HUES64 (cell line): ENCODE data around the gene LURAP1L.
"Not testable (repeated sequence)": the region's sequence is repeated elsewhere in the genome, so short reads cannot be mapped to it uniquely, and the experiment has no call there.

Experiments used
- H3K27ac ChIP-seq: 2 replicates; pipeline ENCODE4 v1.7.0; 2013; ENCODE audit warnings: low read depth, low read length, inconsistent platforms
- H3K27me3 ChIP-seq: 2 replicates; pipeline ENCODE4 v1.6.1; 2013; ENCODE audit warnings: mild to moderate bottlenecking, low read length; ENCODE audit not compliant: insufficient read depth
- H3K36me3 ChIP-seq: 2 replicates; pipeline ENCODE4 v1.6.1; 2013; ENCODE audit warnings: mild to moderate bottlenecking, low read length; ENCODE audit not compliant: insufficient read depth
- H3K4me1 ChIP-seq: 2 replicates; pipeline ENCODE4 v1.6.1; 2013; ENCODE audit warnings: mild to moderate bottlenecking, low read length, moderate library complexity; ENCODE audit not compliant: insufficient read depth
- H3K4me3 ChIP-seq: 2 replicates; pipeline ENCODE4 v1.5.1; 2013; ENCODE audit warnings: mild to moderate bottlenecking, low read length, moderate library complexity
- H3K9ac ChIP-seq: 2 replicates; pipeline ENCODE4 v1.6.1; 2013; ENCODE audit warnings: mild to moderate bottlenecking, low read depth, low read length
- H3K9me3 ChIP-seq: 2 replicates; pipeline ENCODE4 v1.6.1; 2013; ENCODE audit warnings: low read depth, low read length; ENCODE audit not compliant: insufficient read depth
- WGBS: fragments of 150-250, 120-280 bp; methylation state at CpG from one replicate; pipeline ENCODE4 v1.1.7; 2013; ENCODE audit warnings: missing lambda C conversion rate; 5-methylcytosine and 5-hydroxymethylcytosine counted together

Gene LURAP1L

GRCh38 chr9:12862611-12863410, 88.0 kb downstream of the LURAP1L start:
- H3K9me3 ChIP-seq, result no peaks in the 10 kb centered on the region
- no peaks in the 10 kb centered on the region for H3K27me3 ChIP-seq
- 92% methylated on average over 2 of the region's 3 CpGs for WGBS
- H3K4me1 ChIP-seq, result no peaks in the 10 kb centered on the region
- H3K36me3 ChIP-seq, result no peaks in the 10 kb centered on the region
- no peak overlapping the region for H3K4me3 ChIP-seq
- no peak overlapping the region for H3K27ac ChIP-seq
- no peak overlapping the region for H3K9ac ChIP-seq

DNA sequence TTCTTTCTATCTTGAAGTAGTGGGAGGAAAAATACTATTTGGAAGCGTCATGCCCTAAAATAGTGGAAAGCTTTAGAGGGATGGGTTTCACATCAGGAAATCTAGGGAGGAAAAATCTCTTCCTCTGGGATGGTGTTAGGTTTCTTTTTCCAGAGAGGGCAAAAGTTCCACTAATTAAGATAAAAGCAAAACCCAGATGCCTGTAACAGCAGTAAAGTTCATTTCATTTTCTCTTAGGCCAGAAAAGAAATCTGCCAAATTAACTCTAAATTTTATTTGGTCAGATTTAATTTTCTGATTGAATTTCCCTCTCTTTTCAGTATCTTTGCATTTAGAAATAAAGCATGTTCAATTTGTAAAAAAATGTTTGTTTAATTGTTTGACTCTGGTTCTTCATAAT, 88.8 kb downstream of the LURAP1L start:
- Histone ChIP-seq H3K36me3 (no peaks in the 10 kb centered on the region), H3K27me3 (no peaks in the 10 kb centered on the region), H3K9ac (no peak overlapping the region), H3K9me3 (no peaks in the 10 kb centered on the region), H3K27ac (no peak overlapping the region), H3K4me3 (no peak overlapping the region), H3K4me1 (no peaks in the 10 kb centered on the region)
- WGBS, result 93% methylated on average over 1 of the region's 1 CpG

GRCh38 chr9:12865380-12865779, 90.6 kb downstream of the LURAP1L start:
- H3K4me1 ChIP-seq, H3K27ac ChIP-seq, H3K27me3 ChIP-seq, H3K9ac ChIP-seq, H3K36me3 ChIP-seq, H3K9me3 ChIP-seq, H3K4me3 ChIP-seq: not testable (repeated sequence)
- WGBS, result 99% methylated on average over 3 of the region's 3 CpGs
